Measurements from ENCODE around the gene ZCCHC8. TPM values are rescaled to one million over a fixed set of nuclear protein-coding genes. Genes with fewer than 3 reads are reported as not detected.
A peak's percentile ranks its signal among the peaks of the same experiment; 100 is the strongest.

Gene ZCCHC8
- total RNA-seq, 4 donors from 2014 or later = 14.1 to 26.0 (median 20.2) TPM

GRCh38 chr12:122537021-122537420, 36.3 kb upstream of the ZCCHC8 start:
- Histone ChIP-seq H3K27me3 (no peaks in the 10 kb centered on the region), H3K4me1 (no peaks in the 10 kb centered on the region), H3K36me3 (peaks cover 0 to 33% of the 10 kb centered on the region in 2 donors), H3K9me3 (no peaks in the 10 kb centered on the region), H3K27ac (no peak overlapping the region), H3K4me3 (no peak overlapping the region)
- 92% methylated on average over 4 of the region's 4 CpGs for WGBS, 2 donors (ENCODE audit: low coverage in 1 of 2)
- no peak for TF ChIP-seq POLR2AphosphoS5 (IDR thresholded peaks at IDR 0.05)
- no peak for TF ChIP-seq EP300 (IDR thresholded peaks at IDR 0.05)
- no peak for TF ChIP-seq CTCF (IDR thresholded peaks at IDR 0.05)
- TF ChIP-seq POLR2A (IDR thresholded peaks at IDR 0.05) = no peak
- no peak for ATAC-seq

- ATAC-seq = no peak
- H3K27ac ChIP-seq = no peak overlapping the region
- no peaks in the 10 kb centered on the region for H3K4me1 ChIP-seq
- peaks cover 0 to 30% of the 10 kb centered on the region in 2 donors for H3K36me3 ChIP-seq
- no peak overlapping the region for H3K4me3 ChIP-seq
- H3K27me3 ChIP-seq = no peaks in the 10 kb centered on the region
- WGBS, 2 donors (ENCODE audit: low coverage in 1 of 2) = 85 to 95% methylated on average over 2 of the region's 2 CpGs
- H3K9me3 ChIP-seq = no peaks in the 10 kb centered on the region
- TF ChIP-seq CTCF (IDR thresholded peaks at IDR 0.05) (no peak), POLR2AphosphoS5 (IDR thresholded peaks at IDR 0.05) (no peak), EP300 (IDR thresholded peaks at IDR 0.05) (no peak), POLR2A (IDR thresholded peaks at IDR 0.05) (no peak)
These were observed 33.1 kb upstream of the ZCCHC8 start for GRCh38 chr12:122533856-122534255.

DNA sequence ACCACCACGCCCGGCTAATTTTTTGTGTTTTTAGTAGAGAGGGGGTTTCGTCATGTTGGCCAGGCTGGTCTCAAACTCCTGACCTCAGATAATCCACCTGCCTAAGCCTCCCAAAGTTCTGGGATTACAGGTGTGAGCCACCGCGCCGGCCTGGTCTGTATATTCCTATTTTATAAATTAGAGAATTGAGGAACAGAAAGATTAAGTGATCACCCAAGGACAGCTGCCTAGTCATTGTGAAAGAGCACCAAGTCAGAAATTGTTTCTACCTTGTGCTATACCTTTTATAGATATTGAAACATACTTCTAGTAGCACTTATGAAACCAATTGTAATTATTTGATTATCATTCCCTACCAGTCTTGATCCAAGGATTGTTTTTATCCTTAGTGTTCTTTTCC, 28.3 kb upstream of the ZCCHC8 start:
- peaks cover 0 to 6% of the 10 kb centered on the region in 2 donors for H3K36me3 ChIP-seq
- no peaks in the 10 kb centered on the region for H3K9me3 ChIP-seq
- H3K4me1 ChIP-seq = peaks cover 5 to 26% (median 18%) of the 10 kb centered on the region in 3 donors
- no peak overlapping the region for H3K4me3 ChIP-seq
- H3K27ac ChIP-seq = no peak overlapping the region
- 80 to 97% methylated on average over 1 to 5 of the region's 6 CpGs for WGBS, 2 donors (ENCODE audit: low coverage in 1 of 2)
- no peak for ATAC-seq
- no peaks in the 10 kb centered on the region for H3K27me3 ChIP-seq
- TF ChIP-seq EP300 (IDR thresholded peaks at IDR 0.05) (no peak), CTCF (IDR thresholded peaks at IDR 0.05) (no peak), POLR2A (IDR thresholded peaks at IDR 0.05) (no peak), POLR2AphosphoS5 (IDR thresholded peaks at IDR 0.05) (no peak)

- no peak overlapping the region for H3K4me3 ChIP-seq
- H3K4me1 ChIP-seq = peaks cover 8 to 30% (median 22%) of the 10 kb centered on the region in 3 donors
- H3K9me3 ChIP-seq = no peaks in the 10 kb centered on the region
- no peak for ATAC-seq
- no peak overlapping the region for H3K27ac ChIP-seq
- TF ChIP-seq CTCF (IDR thresholded peaks at IDR 0.05) = no peak
- no peak for TF ChIP-seq POLR2A (IDR thresholded peaks at IDR 0.05)
- no peak for TF ChIP-seq POLR2AphosphoS5 (IDR thresholded peaks at IDR 0.05)
- no peak for TF ChIP-seq EP300 (IDR thresholded peaks at IDR 0.05)
- H3K27me3 ChIP-seq = no peaks in the 10 kb centered on the region
- H3K36me3 ChIP-seq = peaks cover 0 to 6% of the 10 kb centered on the region in 2 donors
- 86 to 92% methylated on average over 2 to 3 of the region's 7 CpGs for WGBS, 2 donors (ENCODE audit: low coverage in 1 of 2)
These were observed 27.9 kb upstream of the ZCCHC8 start for GRCh38 chr12:122528582-122528981.

- Histone ChIP-seq H3K9me3 (no peaks in the 10 kb centered on the region), H3K4me1 (peaks cover 19 to 41% (median 29%) of the 10 kb centered on the region in 3 donors), H3K4me3 (peak overlapping the region; percentile 57 to 70), H3K27me3 (no peaks in the 10 kb centered on the region), H3K27ac (peak overlapping the region; percentile 24 to 98 (median 93)), H3K36me3 (peaks cover 0 to 6% of the 10 kb centered on the region in 2 donors)
- no peak for ATAC-seq
- WGBS, 2 donors (ENCODE audit: low coverage in 1 of 2) = 0 to 1% methylated on average over 17 to 21 of the region's 21 CpGs
- no peak for TF ChIP-seq POLR2AphosphoS5 (IDR thresholded peaks at IDR 0.05)
- TF ChIP-seq EP300 (IDR thresholded peaks at IDR 0.05) = no peak
- no peak for TF ChIP-seq CTCF (IDR thresholded peaks at IDR 0.05)
- TF ChIP-seq POLR2A (IDR thresholded peaks at IDR 0.05) = no peak
These were observed 26.8 kb upstream of the ZCCHC8 start for GRCh38 chr12:122527478-122527944.

Data from gastroesophageal sphincter (tissue), 4 donors.